Stimulated activated CD8-positive, alpha-beta memory T cell treated with anti-CD3 and anti-CD28 coated beads, Interleukin-15, amount 100 ng/mL, for 48 hours (primary cell): Measurements from ENCODE around the gene VKORC1.
A peak's percentile ranks its signal among the peaks of the same experiment; 100 is the strongest.

ENCODE experiments used
- DNase-seq, 2 donors: peaks; one replicate each; pipeline ENCODE4 v3.0.0-alpha.2; 2020; ENCODE audit warnings: low read depth in 2 of 2

VKORC1 gene

DNA sequence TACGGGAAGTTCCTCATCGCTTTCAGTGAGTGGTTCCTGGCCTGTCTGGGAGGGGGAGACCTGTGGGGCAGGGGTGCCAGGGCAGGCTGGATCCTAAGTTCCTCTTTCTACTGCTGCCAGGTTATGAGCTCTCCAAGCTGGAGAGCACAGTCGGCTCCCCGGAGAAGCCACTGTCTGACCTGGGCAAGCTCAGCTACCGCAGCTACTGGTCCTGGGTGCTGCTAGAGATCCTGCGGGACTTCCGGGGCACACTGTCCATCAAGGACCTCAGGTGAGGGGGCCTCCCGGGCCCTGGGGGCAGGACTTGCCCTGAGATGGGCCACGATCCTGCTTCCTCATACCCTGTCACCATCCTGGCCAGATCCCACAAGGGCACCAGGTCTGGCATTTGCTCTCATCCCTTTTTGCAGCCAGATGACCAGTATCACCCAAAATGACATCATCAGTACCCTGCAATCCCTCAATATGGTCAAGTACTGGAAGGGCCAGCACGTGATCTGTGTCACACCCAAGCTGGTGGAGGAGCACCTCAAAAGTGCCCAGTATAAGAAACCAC lies 35.8 kb upstream of the VKORC1 start:
- DNase-seq: no peak

GRCh38 chr16:31129568-31130335 lies 35.2 kb upstream of the VKORC1 start:
- no peak for DNase-seq

- DNase-seq: no peak
Observed at GRCh38 chr16:31128711-31129567, 34.3 kb upstream of the VKORC1 start.

- DNase-seq: no peak
Observed at GRCh38 chr16:31127182-31127581, 32.6 kb upstream of the VKORC1 start.

DNA sequence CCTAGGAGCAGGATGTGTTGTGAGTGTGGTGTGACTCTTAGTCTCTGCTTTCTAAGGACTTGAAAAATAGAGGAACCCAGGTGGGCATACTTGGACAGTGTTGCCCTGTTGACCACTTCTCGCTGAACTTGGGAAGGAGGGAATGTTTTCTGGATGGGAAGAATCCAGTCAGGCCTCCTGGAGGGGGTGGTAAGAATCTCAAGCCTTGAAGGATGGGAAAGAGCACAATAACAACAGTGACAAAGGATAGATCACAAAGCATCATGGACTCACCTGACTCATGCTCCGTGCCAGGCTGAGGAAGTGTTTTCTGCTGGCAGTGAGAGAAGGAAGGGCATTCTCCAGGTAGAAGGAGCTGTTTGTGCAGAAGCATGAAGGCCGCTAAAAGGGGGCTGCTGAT lies 31.2 kb upstream of the VKORC1 start:
- no peak for DNase-seq

DNA sequence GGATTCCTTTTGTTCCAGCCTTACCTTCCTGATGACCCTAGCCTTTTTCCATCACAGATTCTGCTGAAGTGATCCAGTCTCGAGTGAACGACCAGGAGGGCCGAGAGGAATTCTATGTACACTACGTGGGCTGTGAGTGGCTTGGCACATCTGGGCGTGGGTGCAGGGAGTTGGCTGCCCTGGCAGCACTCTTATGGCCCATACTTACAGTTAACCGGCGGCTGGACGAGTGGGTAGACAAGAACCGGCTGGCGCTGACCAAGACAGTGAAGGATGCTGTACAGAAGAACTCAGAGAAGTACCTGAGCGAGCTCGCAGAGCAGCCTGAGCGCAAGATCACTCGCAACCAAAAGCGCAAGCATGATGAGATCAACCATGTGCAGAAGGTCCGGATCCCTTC lies 25.5 kb upstream of the VKORC1 start:
- DNase-seq: no peak

DNA sequence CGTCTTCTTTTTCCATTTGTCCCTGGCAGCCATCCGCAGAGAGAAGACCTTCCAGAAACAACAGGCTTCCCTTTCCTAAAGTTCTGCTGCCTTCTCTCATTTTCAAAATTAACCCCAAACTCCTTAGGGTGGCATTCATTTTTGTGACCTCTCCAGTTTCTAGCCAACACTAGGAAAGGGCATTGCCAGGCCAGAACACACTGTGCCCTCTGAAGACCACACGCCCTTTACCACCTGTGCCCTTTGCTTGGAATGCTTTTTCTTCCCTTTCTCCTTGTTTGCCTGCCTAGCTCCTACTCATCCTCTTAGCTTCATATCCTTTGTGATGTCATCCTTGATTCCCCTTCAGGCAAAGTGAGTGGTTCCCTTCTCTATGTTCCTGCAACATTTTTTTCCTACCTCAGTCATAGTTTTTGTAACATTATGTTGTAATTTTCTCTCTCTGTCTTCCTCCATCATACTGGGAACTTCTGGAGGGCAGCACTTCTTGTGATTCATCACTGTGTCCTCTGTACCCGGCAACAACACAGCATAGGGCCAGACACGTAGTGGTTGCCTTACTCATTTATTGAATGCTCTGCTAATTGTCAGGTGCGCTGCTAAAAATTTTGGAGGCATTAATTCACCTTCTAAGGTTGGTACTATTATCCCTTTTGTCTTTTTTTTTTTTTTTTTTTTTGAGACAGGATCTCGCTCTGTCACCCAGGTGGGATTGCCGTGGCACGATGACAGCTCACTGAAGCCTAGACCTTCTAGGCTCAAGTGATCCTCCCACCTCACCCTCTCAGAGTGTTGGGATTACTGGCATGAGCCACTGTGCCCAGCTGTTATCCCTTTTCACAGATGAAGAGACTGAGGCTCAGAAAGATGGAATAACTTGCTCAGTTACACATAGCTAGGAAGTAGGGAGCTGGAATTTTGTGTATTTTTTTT lies 23.9 kb upstream of the VKORC1 start:
- DNase-seq: no peak

- DNase-seq: peak; percentile 96 to 97
Observed at GRCh38 chr16:31117384-31118222, 23.0 kb upstream of the VKORC1 start, which contains the start of gene KAT8. Gene KAT8 (plus strand): TSS chr16:31117664. CDS start chr16:31117682, 18 bp downstream.

GRCh38 chr16:31114468-31114867 lies 19.9 kb upstream of the VKORC1 start:
- DNase-seq: no peak

- DNase-seq: no peak
Observed at GRCh38 chr16:31113121-31114120, 18.8 kb upstream of the VKORC1 start.

DNA sequence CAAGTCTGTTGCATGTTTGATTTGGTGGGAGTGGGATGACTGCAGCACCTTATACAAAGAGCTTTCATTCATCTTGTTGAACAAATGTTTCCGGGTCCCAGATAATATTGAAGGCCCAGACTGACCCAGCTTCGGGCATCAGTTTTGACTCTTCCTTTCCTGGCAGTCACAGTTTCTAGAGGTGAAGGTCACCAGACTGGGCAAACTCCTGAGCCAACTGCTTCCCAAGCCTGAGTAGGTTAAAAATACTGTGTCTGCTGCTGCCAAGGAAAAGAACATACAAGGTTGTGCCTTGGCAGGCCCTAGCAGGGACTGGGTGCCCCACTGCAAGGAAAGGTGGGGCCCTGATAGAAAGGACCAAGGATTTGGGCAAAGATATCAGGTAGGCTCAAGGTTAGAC lies 18.1 kb upstream of the VKORC1 start:
- DNase-seq: no peak

DNA sequence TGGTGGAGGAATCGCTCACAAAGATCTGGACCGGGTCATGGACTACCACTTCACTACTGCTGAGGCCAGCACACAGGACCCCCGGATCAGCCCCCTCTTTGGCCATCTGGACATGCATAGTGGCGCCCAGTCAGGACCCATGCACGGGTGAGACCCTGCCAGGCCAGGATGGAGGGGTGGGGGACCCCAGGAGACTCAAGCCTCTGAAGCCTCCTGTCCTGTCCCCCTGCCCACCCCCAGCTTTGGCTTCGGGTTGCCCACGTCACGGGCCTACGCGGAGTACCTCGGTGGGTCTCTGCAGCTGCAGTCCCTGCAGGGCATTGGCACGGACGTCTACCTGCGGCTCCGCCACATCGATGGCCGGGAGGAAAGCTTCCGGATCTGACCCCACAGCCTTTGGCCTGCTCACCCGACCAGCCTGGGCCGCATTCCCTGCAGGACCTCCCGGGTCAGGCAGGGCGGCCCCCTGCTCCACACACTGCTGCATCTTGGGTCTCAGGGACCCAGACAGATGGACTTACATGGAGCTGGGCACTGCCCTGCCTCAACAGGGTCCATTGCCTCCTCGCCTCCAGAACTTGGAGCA lies 17.4 kb upstream of the VKORC1 start:
- no peak for DNase-seq

DNA sequence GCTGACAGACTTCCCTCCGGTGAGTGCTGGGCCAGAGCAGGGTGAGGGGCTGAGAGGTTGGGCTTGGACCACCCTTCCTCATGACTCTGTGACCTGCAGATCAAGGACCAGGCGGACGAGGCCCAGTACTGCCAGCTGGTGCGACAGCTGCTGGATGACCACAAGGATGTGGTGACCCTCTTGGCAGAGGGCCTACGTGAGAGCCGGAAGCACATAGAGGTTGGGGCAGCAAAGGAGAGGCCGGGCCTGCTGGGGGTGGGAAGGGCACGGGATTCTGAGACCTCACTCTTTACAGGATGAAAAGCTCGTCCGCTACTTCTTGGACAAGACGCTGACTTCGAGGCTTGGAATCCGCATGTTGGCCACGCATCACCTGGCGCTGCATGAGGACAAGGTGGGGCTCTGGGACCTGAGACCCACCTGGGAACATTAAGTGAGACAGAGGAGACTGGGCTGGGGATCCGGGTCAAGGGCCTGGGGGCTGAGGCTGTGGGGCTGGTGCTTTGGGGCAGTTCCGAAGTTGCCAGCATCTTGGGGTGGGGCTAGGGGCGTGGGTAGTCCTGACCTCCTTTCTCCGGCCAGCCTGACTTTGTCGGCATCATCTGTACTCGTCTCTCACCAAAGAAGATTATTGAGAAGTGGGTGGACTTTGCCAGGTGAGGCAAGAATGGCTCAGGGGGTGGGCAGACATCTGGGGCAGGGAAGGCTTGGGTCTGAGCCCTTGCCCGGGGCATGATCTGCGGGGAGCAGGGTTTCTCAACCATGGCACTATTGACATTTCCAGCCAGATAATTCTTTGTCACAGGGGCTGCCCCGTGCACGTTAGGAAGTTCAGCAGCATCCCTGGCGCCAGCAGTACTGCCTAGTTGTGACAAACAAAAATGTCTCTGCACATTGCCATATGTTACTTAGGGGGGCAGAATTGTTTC lies 15.8 kb upstream of the VKORC1 start:
- no peak for DNase-seq

DNA sequence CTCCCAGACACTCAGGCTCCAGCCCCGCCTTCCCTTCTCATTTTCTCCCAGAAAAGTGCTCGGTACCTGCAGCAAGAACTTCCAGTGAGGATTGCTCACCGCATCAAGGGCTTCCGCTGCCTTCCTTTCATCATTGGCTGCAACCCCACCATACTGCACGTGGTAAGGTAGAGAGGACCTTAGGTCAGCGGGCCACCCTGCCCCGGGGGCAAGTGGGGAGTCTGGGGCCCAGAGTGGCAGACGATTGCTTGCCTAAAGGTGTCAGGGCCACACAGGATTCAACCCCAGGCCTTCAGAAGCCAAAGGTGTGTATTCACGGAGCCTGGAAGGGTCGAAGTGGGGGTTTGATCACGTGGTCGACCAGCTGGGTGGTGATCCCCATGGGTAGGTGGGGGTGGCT lies 15.0 kb upstream of the VKORC1 start:
- no peak for DNase-seq

DNA sequence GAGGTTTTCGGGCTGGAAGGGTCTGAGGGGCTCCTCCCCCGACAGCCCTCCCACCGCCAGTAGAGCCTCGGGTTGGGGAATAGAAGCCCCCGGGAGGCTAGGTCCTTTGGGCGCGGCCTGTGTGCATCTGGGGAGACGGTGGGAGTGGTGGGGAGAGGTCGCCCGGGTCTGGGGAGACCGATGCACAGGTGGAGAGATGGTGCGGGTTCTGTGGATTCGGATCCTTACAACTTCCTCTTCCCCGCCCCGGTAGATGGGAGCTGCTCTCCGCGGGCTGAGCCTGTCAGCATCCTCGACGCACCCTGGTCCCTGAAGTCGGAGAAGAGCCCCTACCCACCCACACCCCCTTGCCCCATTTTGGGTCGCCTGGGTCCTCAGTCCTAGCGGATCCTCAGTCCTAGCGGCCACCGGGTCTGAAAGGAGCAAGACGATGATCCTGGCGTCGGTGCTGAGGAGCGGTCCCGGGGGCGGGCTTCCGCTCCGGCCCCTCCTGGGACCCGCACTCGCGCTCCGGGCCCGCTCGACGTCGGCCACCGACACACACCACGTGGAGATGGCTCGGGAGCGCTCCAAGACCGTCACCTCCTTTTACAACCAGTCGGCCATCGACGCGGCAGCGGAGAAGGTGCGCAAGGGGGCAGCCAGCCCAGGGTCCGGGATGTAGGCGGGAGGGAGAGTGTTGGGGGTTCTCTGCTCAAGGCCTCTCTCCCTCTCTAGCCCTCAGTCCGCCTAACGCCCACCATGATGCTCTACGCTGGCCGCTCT lies 14.4 kb upstream of the VKORC1 start:
- no peak for DNase-seq

GRCh38 chr16:31108035-31108793 lies 13.6 kb upstream of the VKORC1 start, which contains the start of gene BCKDK:
Gene BCKDK (plus strand): TSS chr16:31108386. CDS start chr16:31109224, 838 bp downstream.
- DNase-seq: peak; percentile 76 to 77
